IPS-NIHi7 (cell line): ENCODE data around the gene TAF3.

Experiments
- DNase-seq: peaks from one replicate; pipeline ENCODE4 v3.0.0; 2012; ENCODE audit warnings: mixed read lengths; ENCODE audit errors: extremely low spot score

TAF3 gene

DNA sequence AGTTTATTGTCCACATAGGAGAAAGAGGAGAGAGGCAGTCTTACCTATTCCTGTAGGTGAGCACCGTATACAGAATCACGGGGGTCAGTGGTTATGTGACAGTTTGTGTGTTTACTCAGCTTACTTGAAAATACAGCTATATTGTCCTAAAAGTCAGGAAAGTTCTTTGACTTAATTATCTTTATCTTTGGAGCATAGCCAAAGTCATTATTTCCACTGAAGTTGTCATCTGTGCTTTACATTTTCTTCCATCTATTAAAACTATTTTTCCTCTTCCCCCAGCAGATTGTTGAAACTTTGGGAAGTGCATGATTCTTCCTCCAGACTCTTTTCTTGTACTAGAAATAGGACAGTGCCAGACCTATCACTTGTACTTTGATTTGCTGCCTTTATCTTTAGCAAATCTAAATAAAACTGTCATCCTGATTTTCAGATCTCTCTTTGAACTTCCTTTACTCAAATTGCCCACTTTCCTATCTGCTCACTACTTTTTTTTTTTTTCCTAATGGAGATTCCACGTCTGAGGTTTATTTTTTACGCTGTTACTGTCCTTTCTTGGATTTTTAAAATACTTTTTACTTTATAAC, 58.3 kb downstream of the TAF3 start:
- DNase-seq = no peak

DNA sequence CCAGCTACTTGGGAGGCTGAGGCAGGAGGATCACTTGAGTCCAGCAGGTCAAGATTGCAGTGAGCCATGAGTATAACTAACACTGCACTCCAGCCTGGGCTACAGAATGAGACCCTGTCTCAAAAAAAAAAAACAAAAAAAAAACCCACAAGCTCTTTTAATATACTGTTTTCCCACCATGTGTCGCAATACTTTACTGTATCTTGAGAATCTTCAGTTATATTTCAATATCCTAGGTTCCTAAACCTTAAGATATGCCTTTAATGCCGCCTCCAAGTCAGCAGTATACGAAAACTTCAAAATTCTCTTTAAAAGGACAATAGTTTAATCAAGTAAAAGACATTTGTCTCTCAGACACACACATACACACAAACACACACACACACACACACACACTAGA, 62.8 kb downstream of the TAF3 start:
- DNase-seq = no peak

DNA sequence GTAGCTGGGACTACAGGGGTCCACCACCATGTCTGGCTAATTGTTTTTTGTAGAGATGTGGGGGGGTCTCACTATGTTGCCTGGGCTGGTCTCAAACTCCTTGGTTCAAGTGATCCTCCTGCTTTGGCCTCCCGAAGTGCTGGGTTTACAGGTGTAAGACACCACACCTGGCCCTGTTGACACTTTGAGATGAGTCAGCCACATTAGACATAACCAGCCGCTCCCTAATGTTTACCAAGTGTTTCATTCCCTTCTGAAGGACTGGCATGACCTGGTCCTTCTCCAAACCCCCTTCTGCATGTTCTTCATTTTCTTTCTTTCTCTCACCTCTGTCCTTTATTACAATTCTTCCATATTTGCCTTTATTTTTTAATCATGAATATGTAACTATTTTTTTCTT, 67.8 kb downstream of the TAF3 start:
- DNase-seq = no peak

DNA sequence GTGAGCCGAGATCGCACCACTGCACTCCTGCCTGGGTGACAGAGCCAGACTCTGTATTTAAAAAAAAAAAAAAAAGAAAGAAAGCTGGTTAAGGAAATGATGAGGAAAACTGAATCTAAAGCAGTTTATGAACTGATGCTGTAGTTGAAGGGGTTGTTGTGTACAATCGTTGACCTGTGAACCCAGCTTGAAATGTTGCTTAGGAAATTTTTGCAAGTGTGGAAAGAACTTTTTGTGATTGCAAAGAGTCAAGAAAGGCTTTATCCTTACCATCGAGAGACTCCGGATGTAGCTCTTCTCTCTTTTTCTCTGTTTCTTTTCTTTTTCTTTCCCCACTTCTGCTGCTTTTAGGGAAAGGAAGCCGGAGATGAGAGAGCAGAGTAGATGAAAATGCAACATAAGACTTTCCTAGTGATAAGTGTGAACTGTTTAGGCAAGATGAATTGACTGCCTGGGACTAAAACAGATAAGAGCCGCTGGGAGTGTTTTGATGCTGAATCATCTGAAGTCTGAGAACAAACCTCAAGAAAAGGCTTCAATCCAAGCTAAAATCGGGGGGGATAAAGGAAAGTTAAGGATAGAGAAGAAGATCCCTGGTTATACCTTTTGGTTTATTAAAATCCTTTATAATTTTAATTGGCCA, 69.0 kb downstream of the TAF3 start:
- DNase-seq = no peak

DNA sequence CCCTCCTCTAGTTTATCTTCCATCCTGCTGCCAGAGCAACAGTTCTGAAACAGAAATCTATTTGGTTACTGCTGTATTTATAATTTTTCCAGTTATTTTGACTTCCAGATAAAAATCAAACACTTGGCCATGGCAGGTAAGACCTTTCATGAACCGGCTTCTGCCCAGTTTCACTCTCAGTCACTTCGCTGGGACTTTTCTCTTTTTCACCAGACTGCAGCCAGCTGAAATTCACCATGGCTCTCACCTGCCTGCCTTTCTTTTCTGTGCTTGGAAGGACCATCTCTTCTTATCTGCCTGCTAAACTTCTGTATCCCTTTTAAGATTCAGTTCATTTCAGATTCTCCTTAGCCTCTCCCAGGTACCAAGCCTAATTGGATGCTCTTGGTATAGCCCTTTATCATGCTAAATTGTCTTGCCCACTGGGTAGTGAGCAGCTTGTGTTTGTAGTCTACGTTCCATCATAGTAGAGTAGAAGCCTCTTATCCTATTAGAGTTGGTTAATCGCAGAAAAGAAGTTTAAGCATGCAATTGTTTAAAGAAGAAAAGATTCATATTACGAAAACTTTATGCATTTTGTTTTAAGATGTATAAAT, 71.7 kb downstream of the TAF3 start:
- DNase-seq = no peak

DNA sequence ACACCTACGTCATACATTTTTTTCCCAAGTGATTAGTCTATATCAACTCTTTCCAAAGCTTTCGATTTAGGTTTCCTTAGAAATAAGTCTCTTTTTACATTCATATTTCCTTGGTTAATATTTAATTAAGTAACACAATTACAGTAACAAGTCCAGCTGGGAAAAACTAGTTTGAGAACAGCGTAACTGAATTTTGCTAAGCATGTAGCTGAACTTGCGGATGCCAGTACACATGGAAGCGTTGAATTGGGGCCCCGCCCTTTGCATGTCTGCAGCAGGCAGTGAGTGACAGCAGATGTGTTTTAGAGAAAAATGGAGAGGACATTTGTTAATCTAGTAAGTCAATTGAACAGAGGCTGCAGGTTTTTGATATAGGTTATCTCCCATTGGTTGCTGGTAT, 72.5 kb downstream of the TAF3 start:
- no peak for DNase-seq

DNA sequence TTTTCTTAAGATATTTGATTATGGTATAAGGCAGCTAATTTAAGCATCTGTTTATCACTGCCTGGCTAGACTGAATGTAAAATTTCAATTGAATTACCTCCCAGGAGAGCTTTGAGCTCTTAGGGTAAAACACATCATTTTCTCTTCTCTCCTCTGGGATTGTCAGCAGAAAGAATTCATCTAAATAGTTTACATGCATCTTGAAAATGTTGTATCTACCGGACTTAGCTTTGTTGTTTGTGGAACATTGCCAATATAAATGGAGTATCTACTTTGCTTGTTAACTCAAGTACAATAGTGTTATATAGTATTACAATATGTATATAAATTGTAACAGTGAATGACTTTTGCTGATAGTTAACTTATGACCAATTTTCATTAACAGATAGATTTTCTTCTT, 73.3 kb downstream of the TAF3 start:
- DNase-seq = no peak

DNA sequence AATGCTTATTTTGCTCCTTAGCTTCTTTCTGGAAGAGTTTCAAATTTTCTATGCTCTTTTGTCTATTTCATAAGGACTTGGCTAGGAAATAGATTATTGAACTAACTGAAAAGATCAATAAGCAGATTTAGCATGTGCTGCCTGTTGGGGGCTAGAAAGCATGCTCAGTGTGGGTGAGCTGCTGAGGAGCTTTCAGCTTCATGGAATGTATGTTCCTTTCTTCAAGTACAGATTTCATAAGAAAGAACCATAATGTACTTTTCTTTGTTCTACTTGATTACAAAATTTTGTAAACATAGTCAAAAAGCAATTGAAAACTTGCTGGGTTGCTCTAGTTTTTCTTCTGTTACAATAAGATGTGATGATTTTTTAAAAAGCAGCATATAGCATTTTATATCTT, 73.8 kb downstream of the TAF3 start:
- no peak for DNase-seq

DNA sequence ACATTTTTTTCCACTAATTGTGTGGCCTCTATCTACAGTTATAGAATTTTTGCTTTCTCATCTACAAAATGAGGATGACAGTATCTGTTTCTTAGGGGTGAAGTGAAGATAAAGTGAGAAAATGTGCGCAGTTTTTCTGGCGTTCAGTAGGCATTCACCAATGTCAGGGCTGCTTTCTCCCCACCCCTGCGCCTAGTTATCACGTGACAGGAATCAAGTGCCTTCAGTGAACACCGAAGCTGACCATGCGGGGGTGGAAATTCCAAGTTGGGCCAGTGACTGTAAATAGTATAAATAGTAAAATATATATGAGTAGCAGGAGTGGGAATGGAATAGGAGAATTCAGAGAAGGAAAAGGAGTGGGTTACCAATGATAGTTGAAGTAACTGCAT, 77.4 kb downstream of the TAF3 start:
- no peak for DNase-seq

DNA sequence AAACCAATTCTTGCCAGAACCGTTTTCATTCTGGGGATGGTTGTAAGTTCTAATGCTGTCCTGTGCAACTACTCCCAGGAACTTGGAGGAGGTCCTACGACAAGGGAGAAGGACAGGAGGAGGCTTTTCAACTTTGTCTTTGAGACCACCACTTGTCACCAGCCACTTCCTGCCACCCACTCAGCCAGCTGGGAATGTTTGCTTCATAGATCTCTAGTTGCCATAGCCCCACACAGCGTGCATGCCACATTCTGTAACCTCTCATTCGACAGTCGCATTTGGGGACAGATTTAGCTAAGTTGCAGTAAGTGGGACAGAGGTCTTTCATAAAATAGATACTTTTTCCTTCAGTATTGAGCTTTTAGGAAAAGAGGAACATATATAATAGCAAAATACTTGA, 78.0 kb downstream of the TAF3 start:
- DNase-seq = no peak

DNA sequence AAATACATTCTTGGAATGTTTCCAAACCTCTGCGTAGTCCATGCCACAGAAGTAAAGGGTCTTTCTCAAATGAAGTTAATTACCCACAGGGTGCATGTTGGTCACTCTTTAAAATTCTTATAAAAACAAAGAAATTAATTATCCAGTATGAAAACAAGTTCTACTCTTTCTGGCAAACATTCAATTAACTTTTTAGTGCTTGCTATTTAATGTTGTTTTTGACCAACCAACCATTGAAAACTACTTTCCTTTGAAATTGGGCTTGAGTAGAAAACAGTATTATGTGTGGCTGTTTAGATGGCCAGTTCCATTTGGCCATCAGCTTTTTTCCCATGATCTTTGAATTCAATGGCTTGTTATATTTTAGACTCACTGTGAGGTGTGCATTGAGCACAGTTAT, 83.0 kb downstream of the TAF3 start:
- DNase-seq = no peak

DNA sequence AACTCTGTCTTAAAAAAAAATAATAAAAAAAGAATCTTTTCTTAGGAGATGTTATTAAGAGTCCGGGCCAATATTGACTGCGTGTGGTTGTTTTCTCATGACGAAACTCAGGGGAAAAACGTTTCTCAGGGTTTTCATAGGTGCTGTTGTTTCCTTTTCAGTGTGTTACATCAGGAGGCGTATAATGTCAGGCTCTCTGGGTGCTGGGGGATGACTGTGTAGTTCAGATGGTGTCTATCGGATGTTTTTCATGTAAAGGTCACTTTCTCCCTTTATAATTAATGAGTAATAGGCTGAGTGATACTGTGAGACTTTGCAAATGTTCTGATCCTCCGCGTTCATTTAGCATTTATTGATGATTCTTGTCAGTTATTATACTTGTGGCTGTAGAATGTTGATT, 84.1 kb downstream of the TAF3 start:
- DNase-seq = no peak

DNA sequence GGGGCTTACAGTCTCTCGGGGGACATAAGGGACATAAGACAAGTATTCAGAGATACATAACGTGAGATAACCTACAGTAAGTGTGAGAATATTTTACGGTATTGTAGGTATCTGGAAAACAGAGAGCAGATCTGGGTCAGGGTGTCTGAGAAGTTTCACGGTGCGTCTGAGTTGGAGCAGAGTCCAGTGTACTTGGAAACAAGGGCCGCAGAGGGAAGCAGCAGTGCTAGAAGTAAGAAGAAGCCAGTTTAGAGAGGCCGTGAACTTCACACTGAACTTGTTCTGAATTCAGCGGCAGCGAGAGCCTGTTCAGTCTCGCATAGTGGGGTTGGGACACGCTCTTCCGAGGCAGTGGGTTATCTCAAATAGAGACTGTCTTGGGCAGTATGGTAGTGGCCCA, 85.5 kb downstream of the TAF3 start:
- no peak for DNase-seq

DNA sequence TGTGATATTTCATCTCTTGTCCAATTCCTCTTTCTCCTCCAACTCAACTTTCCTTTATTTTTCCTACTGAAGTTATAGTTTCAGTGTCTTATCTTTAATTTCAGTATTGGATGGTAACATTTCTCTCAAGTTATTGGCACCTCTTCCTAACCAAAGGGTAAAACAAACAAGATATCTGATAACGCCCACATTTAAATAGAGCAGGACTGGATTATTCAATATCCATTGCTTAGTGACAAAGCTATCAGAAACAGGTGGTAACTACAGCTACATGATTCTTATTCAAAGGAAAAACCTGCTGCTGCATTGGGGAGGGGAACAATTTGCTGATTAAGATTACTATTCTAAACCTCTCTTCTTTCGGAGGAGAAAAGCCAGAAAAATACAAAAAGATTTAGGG, 87.8 kb downstream of the TAF3 start:
- no peak for DNase-seq

DNA sequence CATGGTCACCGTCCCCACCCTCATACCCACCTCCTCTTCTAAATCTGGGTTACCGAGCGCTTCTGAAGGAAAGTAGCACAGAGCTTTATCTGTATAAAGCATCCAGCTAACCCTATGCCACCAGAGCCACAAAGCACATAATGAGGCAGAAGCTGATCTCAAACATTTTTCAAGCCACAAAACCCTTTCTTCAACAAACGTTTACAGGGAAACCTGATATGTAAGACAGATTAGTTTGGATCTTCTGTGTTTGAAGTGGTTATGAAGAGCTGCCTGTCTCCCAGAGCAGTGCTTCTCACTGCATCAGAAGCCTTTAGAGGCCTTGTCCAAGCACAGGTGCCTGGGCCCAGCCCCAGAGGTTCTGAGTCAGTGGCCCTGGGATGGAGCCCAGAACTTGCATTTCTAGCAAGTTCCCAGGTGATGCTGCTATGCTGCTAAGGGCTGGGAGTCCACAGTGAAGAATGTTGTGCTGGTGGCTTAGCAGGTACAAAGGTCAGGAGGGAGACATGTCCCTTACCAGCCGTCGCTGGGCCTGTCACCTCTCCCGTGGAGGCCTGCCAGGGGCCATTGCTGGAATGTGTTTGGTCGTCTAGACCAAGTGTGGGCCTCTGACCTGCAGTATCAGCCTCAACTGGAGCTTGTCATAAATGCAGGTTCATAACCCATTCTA, 90.4 kb downstream of the TAF3 start:
- DNase-seq = no peak

DNA sequence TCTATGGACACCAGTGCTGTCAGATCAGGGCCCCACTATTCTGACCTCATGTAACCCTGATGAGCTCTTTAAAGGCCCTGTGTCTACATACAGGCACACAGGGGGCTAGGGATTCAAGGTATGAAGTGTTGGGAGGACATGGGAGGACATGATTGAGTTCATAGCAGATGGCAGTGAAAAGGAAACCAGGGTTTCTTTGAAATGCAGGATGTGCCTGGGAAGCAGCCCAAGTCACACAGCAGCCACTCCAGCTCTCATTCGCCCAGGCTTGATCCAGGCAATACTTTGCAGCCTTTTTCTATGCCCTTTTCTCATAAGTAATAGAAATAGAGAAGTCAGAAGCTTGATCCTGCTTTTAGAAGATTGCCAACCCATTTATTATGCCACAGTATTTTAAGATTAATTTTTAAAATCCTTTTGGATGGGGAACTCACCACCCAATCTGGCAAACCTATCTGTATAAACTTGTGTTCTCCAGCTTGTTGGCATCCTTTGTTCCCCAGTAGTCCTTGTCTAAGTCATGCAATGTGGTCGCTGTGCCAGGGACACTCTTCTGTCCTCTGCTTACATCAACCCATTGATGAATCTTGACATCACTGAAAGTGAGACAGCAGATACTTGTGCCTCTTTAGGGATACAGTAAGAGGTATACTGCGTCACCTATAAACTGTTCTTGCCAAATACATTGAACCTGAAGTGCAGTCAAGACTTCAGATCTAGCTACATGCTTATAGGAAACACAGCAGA, 95.0 kb downstream of the TAF3 start:
- DNase-seq = no peak

DNA sequence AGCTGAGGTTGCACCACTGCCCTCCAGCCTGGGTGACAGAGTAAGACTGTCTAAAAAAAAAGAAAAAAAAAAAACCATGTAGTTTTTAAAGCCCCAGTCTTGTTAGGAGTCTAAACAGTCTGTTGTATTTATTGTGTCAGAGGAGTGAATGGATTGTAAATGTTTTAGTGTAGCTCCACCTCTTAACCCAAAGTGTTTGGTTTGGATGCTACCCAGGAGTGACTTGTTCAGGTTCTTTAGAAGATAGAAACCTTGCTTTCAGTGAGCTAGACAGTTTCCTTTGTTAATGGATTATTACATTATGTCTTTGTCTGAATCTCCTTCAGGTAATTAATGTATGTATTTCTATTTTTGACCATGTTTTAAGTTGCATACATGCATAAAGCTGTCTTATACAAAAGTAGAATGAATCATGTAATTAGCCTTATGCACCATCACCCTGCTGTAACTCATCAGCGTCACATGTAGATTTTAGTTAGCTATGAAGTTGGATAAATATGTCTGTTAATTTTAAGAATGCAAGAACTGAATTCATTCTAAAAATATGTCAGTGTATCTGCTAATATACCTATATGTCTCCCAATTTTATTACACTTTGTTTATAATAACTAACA, 97.7 kb downstream of the TAF3 start:
- no peak for DNase-seq

DNA sequence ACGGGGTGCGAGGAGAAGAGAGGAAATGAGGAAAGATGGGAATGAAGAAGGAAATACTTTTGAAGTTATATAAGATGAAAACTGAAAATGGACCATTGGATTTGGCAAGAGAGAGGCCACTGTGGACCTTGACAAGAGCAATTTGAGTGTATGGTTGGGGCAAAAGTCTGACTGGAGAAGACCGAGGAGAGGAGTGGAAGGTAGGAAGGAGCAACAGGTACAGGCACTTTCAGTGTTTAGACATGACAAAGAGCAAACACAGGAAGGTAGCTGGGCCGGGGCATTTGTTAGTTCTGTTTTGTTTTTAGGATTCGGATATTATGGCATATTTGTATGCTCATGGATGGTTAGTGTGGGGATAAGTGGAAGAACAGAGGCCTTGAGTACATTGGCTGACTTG, 99.4 kb downstream of the TAF3 start:
- no peak for DNase-seq

DNA sequence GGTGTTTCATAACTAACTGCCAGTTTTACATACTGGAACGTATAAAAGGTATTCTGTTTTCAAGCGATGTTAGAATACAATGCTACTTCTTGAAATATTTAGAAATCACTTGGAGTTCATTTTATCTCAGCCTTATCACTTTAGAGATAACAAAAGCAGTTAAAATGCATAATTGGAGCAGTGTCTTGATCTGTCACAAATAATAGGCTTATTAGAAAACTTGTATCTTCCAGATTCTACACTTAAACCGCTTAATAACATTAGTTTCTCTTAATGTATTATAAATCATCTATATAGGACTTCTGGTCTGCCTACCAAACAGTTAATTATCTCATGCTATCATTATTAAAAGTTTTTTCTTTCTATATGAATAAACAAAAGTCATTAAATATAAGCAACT, 104.4 kb downstream of the TAF3 start:
- DNase-seq = no peak

DNA sequence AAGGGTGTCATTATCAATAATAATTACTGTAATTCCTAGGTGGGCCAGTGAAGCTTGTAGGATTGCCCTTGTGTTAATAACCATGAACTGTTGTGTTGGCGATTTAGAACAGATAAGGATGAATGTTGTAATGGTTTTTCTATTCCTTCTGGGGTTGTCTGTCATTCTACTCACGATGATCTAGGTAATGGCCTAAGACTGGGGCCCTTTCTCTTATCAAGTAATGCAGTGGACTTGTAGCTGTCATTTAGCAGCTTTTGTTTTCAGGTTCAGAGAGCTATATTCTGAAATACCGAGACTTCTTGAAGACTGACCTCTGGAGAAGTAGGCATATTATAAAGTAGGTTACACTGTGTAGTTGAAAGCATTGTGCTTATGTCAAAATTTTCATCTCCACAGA, 110.2 kb downstream of the TAF3 start:
- DNase-seq = no peak

DNA sequence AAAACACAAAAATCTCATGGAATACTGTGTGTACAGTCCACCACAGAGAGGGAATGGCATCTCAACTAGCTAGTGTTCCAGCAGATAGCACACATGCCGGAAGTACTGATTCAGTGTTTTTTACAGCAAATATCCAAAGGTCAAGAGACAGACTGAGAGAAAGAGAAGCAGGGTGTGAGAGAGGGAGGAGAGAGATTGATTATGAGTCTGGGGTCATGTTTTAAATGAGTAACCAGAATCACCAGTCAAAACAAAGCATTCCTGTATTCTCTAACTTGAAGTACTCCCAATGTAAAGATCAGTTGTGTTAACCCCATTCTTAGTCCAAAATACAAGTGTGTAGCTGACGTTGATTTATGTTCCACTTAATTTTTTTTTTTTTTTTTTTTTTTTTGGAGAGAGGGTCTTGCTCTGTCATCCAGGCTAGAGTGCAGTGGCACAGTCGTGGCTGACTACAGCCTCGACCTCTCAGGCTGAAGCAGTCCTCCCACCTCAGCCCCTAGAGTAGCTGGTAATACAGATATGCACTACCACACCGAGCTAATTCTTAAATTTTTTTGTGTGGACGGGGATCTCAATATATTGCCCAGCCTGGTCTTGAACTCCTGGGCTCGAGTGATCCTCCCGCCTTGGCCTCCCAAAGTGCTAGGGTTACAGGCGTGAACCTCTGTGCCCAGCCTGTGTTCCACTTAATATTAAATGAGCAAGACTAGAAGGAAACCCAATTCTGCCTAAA, 114.2 kb downstream of the TAF3 start:
- no peak for DNase-seq
